Activated CD4-positive, alpha-beta T cell treated with anti-CD3 and anti-CD28 coated beads for 4 hours (primary cell): ENCODE measurements around the gene WNT9B.

Experiments used
- DNase-seq, 2 donors: peaks; one replicate each; pipeline ENCODE4 v3.0.0-alpha.2; 2020

The WNT9B gene

GRCh38 chr17:46885415-46886309 lies 34.3 kb downstream of the WNT9B start:
- DNase-seq = no peak

GRCh38 chr17:46886310-46886663 lies 34.9 kb downstream of the WNT9B start:
- DNase-seq = no peak

- no peak for DNase-seq
Observed at GRCh38 chr17:46887717-46888116, 36.3 kb downstream of the WNT9B start.

- no peak for DNase-seq
Observed at GRCh38 chr17:46888727-46889126, 37.3 kb downstream of the WNT9B start.

GRCh38 chr17:46889519-46889918 lies 38.1 kb downstream of the WNT9B start:
- DNase-seq = no peak

- DNase-seq = no peak
Observed at GRCh38 chr17:46889992-46890564, 38.7 kb downstream of the WNT9B start.

- no peak for DNase-seq
Observed at GRCh38 chr17:46890638-46891037, 39.3 kb downstream of the WNT9B start.

- DNase-seq = no peak
Observed at GRCh38 chr17:46892192-46892703, 40.9 kb downstream of the WNT9B start.

GRCh38 chr17:46894024-46894423 lies 42.6 kb downstream of the WNT9B start:
- no peak for DNase-seq

GRCh38 chr17:46894476-46895151 lies 43.2 kb downstream of the WNT9B start:
- no peak for DNase-seq

GRCh38 chr17:46895171-46895570 lies 43.8 kb downstream of the WNT9B start:
- DNase-seq = no peak

GRCh38 chr17:46896991-46897390 lies 45.6 kb downstream of the WNT9B start:
- no peak for DNase-seq

GRCh38 chr17:46898364-46898763 lies 47.0 kb downstream of the WNT9B start:
- no peak for DNase-seq

- no peak for DNase-seq
Observed at GRCh38 chr17:46898860-46899259, 47.5 kb downstream of the WNT9B start.

GRCh38 chr17:46901291-46901690 lies 49.9 kb downstream of the WNT9B start:
- no peak for DNase-seq

GRCh38 chr17:46903762-46904672 lies 52.6 kb downstream of the WNT9B start:
- DNase-seq = no peak

GRCh38 chr17:46908068-46908737 lies 56.8 kb downstream of the WNT9B start:
- no peak for DNase-seq

- no peak for DNase-seq
Observed at GRCh38 chr17:46910179-46910927, 59.0 kb downstream of the WNT9B start.

GRCh38 chr17:46911311-46911710 lies 59.9 kb downstream of the WNT9B start:
- DNase-seq = no peak

GRCh38 chr17:46915596-46915995 lies 64.2 kb downstream of the WNT9B start:
- DNase-seq = no peak

- no peak for DNase-seq
Observed at GRCh38 chr17:46916211-46916610, 64.8 kb downstream of the WNT9B start.
